Osteoblast (primary cell): ENCODE data around the gene MTHFD1L. TPM values are rescaled to one million over a fixed set of nuclear protein-coding genes. Genes with fewer than 3 reads are reported as not detected.
A peak's percentile ranks its signal among the peaks of the same experiment; 100 is the strongest.

Experiments
- DNase-seq: peaks from one replicate; pipeline ENCODE4 v3.0.0; 2011; ENCODE audit warnings: low spot score, mixed read lengths; ENCODE audit not compliant: insufficient read length; ENCODE audit errors: missing footprints
- H2AFZ ChIP-seq: 2 replicates; pipeline ENCODE4 v1.6.0; 2011; ENCODE audit warnings: mild to moderate bottlenecking, low read length
- H3K27ac ChIP-seq: 2 replicates; pipeline ENCODE4 v1.5.1; 2011; ENCODE audit warnings: mild to moderate bottlenecking, low read depth, low read length, moderate library complexity
- H3K27me3 ChIP-seq: 2 replicates; pipeline ENCODE4 v1.6.0; 2012; ENCODE audit warnings: mild to moderate bottlenecking, control low read depth, inconsistent platforms, low read length, moderate library complexity; ENCODE audit not compliant: insufficient read depth
- H3K36me3 ChIP-seq: 2 replicates; pipeline ENCODE4 v1.5.1; 2011; ENCODE audit warnings: mild to moderate bottlenecking, low read length, control low read depth, moderate library complexity; ENCODE audit not compliant: insufficient read depth
- H3K4me1 ChIP-seq: 2 replicates; pipeline ENCODE4 v1.5.1; 2011; ENCODE audit warnings: mild to moderate bottlenecking, low read length, control low read depth, moderate library complexity; ENCODE audit not compliant: insufficient read depth
- H3K4me2 ChIP-seq: 2 replicates; pipeline ENCODE4 v1.6.0; 2011; ENCODE audit warnings: mild to moderate bottlenecking, low read length; ENCODE audit not compliant: insufficient read depth
- H3K4me3 ChIP-seq: fragments of 200-600 bp; sonication (generic); 3 replicates; pipeline ENCODE4 v1.5.1; 2012; ENCODE audit warnings: mild to moderate bottlenecking, low read length, inconsistent platforms; ENCODE audit not compliant: insufficient read depth
- H3K79me2 ChIP-seq: 2 replicates; pipeline ENCODE4 v1.6.0; 2012; ENCODE audit warnings: mild to moderate bottlenecking, low read length, control low read depth, inconsistent platforms; ENCODE audit not compliant: insufficient read depth
- H3K9me3 ChIP-seq: 2 replicates; pipeline ENCODE4 v1.5.1; 2011; ENCODE audit warnings: low read depth, low read length, control low read depth
- H4K20me1 ChIP-seq: 2 replicates; pipeline ENCODE4 v1.6.0; 2012; ENCODE audit warnings: mild to moderate bottlenecking, low read length, control low read depth; ENCODE audit not compliant: insufficient read depth
- CTCF ChIP-seq: IDR thresholded peaks from 2 replicates; pipeline ENCODE4 v1.5.1; 2011; ENCODE audit warnings: mild to moderate bottlenecking, low read depth, low read length, moderate library complexity; ENCODE audit errors: extremely low read depth
- total RNA-seq: library from RNA; depleted of rRNA; stranded (reverse); fragments of >200 nt; gene quantifications from 2 replicates; pipeline ENCODE4 v1.2.3, GENCODE V29; 2012

The MTHFD1L gene
- total RNA-seq, 1 donor, result 56.8 TPM

- Histone ChIP-seq H3K9me3 (no peaks in the 10 kb centered on the region), H3K36me3 (peaks cover 21% of the 10 kb centered on the region), H3K4me1 (peaks cover 14% of the 10 kb centered on the region), H3K27me3 (no peaks in the 10 kb centered on the region), H3K4me3 (no peak overlapping the region), H3K4me2 (no peak overlapping the region), H3K27ac (no peak overlapping the region), H3K79me2 (no peaks in the 10 kb centered on the region), H2AFZ (no peak overlapping the region), H4K20me1 (no peaks in the 10 kb centered on the region)
- no peak for DNase-seq
- TF ChIP-seq CTCF, result peak; percentile 37
These were observed 40.3 kb downstream of the MTHFD1L start for GRCh38 chr6:150905769-150906168.

GRCh38 chr6:150906641-150907326 lies 41.3 kb downstream of the MTHFD1L start:
- no peak overlapping the region for H3K4me2 ChIP-seq
- H3K4me1 ChIP-seq, result peaks cover 14% of the 10 kb centered on the region
- no peak overlapping the region for H3K4me3 ChIP-seq
- TF ChIP-seq CTCF, result no peak
- H3K36me3 ChIP-seq, result peaks cover 22% of the 10 kb centered on the region
- H3K79me2 ChIP-seq, result no peaks in the 10 kb centered on the region
- H3K27me3 ChIP-seq, result no peaks in the 10 kb centered on the region
- peak overlapping the region; percentile 37 for H3K27ac ChIP-seq
- H4K20me1 ChIP-seq, result no peaks in the 10 kb centered on the region
- DNase-seq, result no peak
- no peaks in the 10 kb centered on the region for H3K9me3 ChIP-seq
- no peak overlapping the region for H2AFZ ChIP-seq

DNA sequence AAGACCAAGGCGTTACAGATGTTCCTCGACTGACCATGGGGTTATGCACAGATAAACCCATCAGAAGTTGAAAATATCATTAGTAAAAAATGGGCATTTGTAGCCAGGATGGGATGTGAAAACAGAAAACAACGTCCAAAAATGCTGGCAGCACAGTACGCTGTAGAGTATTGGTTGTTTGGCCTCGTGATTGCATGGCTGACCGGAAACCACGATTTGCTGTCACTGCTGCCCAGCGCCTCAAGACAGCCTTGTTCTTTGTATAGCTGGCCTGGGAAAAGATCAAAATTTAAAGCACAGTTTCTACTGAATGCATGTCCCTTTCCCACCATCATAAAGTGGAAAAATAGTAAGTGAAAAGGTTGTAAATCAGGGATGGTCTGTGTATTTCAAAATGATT lies 41.9 kb downstream of the MTHFD1L start:
- TF ChIP-seq CTCF, result no peak
- Histone ChIP-seq H3K27ac (peak overlapping the region; percentile 37), H3K4me3 (no peak overlapping the region), H3K4me1 (peaks cover 9% of the 10 kb centered on the region), H3K36me3 (peaks cover 27% of the 10 kb centered on the region), H3K27me3 (no peaks in the 10 kb centered on the region), H3K4me2 (no peak overlapping the region), H2AFZ (no peak overlapping the region), H3K9me3 (no peaks in the 10 kb centered on the region), H3K79me2 (no peaks in the 10 kb centered on the region), H4K20me1 (no peaks in the 10 kb centered on the region)
- no peak for DNase-seq

DNA sequence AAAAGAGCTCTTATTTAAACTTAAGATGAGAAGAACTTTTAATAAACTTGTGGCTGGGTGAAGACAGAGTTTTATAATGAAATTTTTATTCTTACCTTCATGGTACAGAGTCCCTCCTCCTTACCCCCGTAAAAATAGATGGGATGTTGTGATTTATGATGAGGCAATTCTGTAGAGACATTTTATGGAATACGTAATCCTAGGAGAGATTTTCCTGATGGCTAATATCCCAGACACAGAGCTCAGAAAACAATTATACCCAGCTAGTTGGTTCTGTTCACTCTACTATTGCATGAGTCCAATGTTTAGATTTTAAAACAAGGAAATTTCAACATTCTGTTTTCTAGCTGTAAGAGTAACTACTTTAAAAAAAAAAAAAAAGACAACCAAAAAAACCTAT lies 43.4 kb downstream of the MTHFD1L start:
- Histone ChIP-seq H3K9me3 (no peaks in the 10 kb centered on the region), H3K79me2 (no peaks in the 10 kb centered on the region), H2AFZ (no peak overlapping the region), H3K4me1 (peaks cover 1% of the 10 kb centered on the region), H3K36me3 (peaks cover 31% of the 10 kb centered on the region), H4K20me1 (no peaks in the 10 kb centered on the region), H3K4me2 (no peak overlapping the region), H3K27me3 (no peaks in the 10 kb centered on the region), H3K4me3 (no peak overlapping the region), H3K27ac (no peak overlapping the region)
- no peak for TF ChIP-seq CTCF
- peak; percentile 62 for DNase-seq
